ENCODE measurements around the gene TECPR2.

The TECPR2 gene

DNA sequence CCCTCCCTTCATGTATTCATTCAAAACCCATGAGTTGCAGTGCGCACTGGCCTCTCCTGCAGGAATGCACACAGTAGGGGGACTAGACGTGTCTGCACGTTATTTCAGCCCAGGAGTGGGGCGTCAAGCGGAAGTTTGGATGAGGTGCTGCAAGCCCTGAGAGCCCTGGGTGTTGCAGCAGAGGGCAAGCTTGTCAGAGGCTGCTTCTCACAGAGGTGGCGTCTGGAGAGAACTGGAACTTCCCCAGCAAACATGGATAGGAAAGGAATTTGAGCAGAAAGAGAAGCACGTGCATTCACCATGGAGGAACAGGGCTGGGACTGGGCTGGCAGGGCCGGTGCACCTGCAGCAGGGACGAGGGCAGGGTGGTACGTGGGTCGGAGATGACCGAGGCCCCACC is 64.9 kb downstream of the TECPR2 start:
- no peak for DNase-seq

DNA sequence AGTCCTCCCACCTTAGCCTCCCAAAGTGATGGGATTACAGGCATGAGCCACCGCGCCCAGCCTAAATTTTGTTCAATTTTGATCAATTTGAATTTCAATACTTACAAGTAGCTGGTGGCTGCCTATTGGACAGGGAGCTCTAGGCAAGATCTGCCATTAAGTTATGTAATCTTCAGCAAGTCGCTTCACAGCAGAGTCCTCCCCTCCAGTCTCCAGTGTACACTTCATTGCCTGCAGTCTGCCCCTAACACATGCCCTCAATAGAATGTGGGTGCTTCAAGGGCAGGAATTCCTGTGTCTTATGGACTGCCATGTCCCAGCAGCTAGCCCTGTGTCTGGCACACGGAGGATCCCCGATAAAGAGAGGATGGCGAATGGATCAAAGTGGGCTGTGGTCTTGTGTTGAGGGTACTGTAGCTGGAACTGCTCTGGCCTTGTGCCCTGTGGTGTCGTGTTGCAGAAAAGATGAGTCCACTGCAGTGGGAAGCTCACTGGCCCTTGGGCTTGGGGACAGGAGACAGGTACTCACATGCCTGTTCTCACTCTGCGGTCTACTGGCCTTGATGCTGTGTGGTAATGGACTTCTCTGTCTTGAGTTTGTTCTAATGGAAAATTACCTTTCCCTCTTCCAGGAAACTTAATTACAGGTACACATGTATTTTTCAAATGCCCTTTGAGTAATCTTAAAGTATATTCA is 67.6 kb downstream of the TECPR2 start:
- DNase-seq = no peak

DNA sequence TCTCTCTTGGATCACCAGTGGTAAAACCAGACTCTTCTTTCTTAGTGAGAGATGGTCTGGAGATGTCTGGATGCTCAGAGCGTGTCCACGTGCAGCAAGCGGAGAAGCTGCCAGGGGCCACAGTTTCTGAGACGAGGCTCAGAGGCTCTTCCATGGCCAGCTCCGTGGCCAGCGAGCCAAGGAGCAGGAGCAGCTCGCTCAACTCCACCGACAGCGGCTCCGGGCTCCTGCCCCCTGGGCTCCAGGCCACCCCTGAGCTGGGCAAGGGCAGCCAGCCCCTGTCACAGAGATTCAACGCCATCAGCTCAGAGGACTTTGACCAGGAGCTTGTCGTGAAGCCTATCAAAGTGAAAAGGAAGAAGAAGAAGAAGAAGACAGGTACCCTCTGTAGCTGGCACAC is 69.0 kb downstream of the TECPR2 start:
- no peak for DNase-seq

DNA sequence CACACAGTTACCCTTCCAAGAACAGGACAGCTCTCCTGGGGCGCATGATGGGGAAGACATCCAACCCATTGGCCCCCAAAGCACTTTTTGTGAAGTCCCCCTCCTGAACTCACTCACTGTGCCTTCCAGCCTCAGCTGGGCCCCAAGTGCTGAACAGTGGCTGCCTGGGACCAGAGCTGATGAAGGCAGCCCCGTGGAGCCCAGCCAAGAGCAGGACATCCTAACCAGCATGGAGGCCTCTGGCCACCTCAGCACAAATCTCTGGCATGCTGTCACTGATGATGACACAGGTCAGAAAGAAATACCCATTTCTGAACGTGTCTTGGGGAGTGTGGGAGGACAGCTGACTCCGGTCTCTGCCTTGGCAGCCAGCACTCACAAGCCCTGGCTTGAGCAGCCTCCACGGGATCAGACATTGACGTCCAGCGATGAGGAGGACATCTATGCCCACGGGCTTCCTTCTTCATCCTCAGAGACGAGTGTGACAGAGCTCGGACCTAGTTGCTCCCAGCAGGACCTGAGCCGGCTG is 72.0 kb downstream of the TECPR2 start:
- DNase-seq = no peak

DNA sequence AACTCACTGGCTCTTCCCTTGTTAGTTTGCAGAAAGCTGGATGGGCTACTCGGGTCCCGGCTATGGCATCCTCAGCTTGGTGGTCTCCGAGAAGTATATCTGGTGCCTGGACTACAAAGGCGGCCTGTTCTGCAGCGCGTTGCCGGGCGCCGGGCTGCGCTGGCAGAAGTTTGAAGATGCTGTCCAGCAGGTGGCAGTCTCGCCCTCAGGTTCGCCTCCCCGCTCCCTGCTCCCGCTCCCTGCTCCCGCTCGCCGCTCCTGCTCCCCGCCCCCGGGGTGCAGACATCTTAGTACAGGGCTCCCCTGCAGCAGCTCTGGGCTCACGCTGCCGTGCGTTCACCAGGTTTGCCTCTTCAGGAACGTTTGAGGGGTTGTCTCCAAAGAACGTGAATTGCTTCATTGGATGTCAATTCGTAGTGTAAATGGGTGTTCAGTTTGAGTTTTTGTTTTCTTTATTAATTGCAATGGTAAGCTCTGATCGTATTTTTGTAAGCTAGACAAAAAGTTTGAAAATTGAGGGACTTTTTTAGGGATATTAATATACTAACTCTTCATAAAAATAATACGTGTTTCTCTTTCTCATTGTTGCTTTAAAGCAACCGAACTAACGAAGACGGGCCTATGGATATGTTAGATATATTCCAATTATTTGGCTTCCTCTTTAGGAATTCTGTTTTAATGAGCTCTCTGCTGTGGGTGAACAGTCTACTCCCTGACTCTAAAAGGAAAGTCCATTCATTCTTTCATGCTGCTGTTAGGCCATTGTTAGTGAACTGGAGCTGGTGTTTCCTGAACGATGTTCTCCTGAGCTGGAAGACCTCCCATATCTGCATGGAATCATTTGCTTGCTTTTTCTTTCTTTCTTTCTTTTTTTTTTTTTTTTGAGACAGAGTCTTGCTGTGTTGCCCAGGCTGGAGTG is 75.5 kb downstream of the TECPR2 start:
- DNase-seq = peak; percentile 67

DNA sequence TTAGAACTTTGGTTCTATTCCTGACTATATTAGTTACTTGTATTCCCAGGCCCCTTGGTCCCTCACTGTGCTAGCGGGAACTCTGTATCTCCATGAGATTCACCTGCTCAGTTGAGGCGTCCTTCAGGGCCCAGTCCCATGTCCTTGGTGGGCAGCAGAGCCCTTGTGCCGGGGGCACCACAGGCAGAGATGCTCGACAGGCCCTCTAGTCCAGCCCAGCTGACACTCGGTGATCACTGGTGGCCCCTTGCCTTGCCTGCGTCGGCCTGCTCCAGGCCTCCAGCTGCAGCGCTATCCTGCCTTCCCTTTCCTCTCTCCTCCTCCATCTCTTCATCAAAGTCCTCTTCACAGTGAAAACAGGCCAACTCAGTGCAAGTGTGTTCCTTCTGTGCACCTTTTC is 76.8 kb downstream of the TECPR2 start:
- DNase-seq = no peak

DNA sequence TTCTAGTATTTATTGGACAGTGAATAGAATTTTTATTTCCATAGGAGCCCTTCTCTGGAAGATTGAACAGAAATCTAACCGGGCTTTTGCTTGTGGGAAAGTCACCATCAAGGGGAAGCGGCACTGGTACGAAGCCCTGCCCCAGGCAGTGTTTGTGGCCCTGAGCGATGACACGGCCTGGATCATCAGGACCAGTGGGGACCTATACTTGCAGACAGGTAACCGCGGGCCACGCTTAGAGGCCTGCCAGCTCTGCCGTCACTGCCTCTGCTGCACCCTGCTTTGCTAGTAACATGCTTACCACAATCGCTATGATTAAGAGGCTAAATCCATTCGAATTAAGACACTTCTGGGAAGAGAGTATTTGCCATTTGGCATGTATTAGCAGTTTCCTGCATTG is 77.7 kb downstream of the TECPR2 start:
- no peak for DNase-seq

DNA sequence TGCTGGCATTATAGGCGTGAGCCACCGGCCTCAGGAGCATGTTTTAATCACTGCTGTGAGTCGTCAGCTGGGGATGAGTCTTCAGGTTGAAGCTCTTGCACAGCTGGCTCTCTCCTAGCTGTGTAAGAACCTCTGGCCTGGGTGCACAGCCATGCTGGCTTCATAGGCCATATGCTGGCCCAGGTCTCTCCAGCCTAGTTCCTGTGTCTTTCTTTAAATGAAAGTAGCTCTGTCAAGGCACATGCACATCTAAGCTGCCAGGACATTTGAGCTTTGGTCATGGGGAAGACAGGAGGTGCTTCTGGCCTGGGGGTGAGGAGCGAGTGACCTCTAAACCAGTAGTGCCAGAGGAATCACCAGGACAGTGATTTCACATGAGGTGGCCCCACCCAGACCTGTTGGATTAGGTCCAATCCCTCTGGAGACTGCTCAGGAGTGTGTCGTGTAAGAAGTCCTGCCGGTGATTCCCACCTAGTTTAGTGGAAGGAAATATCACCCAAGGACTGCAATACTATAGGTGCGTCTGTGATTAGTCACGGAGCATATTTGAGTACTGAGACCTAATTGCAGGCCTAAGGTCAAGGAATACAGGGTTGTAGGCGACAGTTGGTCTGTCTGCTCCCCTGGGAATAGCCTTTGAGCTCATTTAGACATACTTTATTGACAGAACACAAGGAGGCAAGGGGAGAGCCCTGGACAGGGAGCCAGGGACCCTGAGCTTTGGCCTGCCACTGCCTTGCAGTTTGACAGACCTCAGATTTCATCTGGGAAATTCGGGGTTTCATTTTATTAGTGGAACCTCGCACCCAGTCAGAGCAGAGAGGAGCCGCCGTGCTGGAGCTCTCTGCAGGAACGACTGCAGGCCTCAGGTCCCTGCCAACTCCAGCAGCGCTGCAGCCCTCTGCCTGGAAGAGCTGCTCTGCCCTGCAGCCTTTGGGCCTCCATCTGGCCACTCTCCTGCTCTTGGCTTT is 79.8 kb downstream of the TECPR2 start:
- DNase-seq = no peak

DNA sequence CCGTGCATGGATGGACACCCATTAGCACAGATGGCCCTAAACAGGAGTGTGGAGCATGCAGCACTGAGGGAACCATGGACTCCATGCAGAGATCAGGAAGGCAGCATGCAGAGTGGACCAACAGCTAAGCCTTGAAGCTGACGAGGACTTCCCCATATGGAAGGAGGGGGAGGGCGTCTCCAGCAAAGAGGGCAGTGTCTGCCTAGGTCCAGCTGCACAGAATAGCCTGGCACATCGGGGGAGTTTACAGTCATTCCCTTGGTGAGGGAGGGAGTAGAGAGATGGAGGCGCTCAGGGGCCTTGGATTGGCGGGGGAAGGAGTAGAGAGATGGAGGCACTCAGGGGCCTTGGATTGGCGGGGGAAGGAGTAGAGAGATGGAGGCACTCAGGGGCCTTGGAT is 82.3 kb downstream of the TECPR2 start:
- DNase-seq = no peak

DNA sequence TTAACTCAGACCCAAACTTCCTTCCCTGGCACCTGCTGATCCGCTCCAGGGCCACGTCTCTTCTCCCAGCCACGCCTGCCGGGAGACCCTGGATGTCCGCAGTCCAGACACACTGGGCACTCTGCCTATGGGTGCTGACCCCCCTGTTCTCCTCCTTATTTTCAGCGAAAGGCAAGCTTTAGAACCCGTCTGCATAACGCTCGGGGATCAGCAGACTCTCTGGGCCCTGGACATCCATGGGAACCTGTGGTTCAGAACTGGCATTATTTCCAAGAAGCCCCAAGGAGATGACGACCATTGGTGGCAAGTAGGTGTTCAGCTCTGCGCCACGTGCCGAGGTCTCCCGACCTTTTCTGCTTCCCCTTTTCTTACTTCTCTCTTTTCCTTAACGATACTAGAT is 82.9 kb downstream of the TECPR2 start:
- DNase-seq = no peak

DNA sequence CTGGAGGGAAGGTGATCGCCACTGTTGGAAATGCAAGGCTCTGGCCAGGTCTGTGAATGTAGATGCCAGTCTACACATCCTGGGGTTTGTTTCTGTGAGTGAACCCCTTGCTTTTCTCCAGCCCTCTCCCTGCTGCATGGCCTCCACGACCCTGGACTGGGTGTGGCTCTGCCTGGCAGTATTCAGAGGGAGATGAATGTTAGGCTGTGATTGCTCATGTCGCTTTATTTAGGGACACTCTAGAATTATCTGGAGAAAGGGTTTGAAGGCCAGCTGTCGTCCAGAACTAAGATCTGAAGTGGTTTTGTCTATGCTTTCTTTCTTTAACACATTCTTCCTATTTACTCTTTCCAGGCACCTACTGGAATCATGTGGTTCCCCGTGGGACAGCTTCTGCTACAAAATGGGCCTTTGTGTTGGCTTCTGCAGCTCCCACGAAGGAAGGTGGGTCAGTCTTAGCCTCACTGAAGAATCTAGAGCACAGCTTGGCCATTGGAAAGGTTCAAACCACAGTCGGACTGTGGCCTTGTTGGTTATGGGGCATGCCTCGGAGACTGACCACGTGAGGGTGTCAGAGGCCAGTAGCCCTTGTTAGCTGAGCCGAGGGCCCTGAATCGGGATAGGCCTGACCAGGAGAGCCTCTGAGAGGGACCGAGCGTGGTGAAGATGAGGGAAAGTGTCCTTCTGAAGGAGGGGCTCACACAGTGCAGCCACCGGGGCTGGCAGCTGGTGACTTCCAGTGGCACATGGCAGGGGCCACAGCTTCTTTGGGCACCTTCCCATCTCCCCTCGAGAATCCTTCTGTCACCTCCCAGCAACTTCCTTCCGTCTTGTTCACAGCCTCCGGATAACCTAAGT is 87.7 kb downstream of the TECPR2 start:
- DNase-seq = no peak

DNA sequence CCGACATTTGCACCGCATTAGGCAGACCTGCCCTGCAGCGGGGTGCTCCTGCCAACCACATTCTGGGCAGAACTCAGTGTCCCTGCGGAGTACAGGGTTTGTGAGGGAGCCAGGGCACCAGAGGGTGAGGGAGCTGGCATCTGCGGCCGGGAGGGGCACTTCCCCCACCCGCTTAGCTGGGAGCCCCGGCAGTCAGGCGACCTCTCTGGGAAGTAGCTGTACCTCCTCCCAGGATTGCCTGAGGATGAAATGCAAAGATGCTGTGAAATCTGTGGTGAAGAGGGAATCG is 88.3 kb downstream of the TECPR2 start:
- no peak for DNase-seq

DNA sequence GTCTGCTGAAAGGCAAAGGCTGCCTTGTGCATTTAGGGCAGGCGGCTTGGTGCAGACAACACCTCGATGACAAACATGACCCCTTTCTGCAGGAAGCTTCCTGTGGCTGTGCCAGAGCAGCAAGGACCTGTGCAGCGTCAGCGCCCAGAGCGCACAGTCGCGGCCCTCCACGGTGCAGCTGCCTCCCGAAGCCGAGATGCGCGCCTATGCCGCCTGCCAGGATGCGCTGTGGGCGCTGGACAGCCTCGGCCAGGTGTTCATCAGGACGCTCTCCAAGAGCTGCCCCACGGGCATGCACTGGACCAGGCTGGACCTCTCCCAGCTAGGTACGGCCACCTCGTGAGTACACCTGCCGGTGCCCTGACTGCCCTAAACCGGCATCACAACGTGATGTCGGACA is 89.6 kb downstream of the TECPR2 start:
- no peak for DNase-seq

DNA sequence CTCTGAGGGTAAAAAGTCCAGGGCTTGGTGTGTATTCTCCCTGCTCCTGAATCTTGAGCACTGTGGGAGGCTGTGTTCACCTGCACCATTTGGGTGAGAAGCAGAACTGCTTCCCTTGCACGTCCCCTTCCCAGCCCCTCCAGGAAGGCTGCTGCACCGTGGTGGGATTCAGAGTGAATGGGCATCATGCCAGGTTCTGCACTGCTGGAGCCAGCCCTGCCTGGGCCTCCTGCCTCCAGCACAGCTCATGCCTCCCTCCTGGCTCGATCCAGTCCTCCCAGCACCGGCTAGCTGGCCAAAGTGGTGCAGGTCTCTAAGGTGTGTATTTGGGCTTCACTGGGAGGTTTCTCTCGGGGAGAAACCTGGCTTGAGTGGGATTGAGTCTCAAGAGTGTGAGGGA is 92.0 kb downstream of the TECPR2 start:
- DNase-seq = no peak

DNA sequence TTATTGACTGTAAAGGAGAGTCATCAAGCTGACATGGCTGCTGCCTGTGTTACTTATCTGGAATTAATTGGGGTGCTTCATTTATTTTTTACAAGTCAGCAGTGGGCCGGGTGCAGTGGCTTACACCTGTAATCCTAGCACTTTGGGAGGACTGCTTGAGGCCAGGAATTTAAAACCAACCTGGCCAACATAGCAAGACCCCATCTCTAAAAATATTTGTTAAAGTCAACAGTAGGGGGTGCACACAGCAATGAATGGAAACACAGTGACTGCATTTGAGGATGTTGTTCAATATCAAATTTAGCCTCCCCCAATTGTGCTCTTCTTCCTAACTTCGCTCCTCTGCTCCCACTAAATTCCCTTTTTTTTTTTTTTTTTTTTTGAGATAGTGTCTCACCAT is 94.8 kb downstream of the TECPR2 start:
- no peak for DNase-seq

DNA sequence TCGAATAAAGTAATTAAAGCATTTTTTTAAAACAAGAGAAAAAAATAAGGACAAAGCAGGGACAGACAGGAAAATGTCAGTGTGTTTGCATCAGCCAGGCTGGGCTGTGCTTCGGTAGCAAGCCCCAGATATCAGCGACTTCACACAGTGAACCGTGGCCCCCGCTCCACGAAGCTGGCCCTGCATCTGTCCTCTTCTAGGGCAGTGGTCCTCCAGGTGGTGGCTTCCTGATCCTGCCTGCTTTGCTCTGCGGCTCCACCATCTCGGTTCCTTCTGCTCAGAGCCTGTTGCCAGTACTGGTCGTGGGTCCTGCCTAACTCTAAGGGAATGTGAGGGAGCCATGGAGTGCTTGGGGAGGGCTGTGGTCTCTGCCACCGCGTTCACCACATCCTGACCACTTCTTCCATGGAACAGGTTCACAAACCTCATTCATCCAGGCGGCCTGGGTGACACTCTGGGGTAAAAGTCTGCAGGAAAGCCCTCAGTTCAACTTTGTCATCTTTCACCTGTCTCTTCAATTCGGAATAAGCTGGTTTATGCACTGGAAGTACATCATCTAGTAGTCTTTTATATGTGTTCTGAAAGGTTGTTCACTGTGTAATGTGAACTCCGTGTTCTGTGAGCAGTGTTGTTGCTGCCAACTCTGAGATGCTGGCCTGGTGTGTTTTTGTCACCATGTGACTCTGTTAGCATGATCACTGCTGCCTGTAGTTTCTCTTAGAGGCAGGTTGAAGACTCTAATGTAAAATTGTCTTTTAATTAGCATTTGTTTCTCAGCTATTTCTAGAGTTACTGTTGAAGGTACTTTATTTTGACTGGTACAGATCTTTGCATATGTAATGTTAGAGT is 99.0 kb downstream of the TECPR2 start:
- no peak for DNase-seq

DNA sequence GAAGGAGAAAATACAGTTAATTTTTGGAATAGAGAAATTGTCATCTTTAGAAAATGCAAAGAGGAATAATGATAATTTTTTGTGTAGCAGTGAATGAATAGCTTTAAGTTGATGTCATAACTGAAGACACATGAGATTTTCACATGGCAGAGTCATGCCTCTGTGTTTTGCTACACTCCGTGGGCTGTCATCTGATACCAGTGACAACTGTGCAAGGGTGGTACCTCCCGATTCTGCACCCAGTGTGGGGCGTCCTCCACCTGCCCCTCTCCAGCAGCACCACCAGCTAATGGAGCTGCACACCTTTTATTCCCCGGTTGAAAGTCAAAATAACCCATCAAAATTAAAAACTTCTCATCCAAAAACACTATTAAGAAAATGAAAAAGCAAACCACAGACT is 99.7 kb downstream of the TECPR2 start:
- no peak for DNase-seq

DNA sequence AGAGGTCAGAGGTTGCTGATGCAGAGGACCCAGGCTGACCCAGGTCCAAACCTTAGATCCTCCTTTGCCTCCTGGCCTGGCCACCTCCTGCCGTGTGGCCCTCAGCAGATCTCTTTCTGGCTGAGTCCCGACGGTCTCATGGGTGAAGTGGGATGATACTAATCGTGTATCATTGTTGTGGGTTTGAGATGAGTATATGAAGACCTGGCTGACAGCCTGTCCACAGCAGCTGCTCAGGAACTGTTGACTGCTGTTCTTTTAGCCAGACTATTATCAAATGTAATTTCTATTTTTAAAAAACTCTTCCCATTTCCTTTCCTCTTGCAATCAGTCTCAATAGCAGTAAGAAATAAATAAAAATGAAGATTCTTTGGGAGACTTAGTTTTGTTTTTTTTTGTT is 101.3 kb downstream of the TECPR2 start:
- DNase-seq = no peak

DNA sequence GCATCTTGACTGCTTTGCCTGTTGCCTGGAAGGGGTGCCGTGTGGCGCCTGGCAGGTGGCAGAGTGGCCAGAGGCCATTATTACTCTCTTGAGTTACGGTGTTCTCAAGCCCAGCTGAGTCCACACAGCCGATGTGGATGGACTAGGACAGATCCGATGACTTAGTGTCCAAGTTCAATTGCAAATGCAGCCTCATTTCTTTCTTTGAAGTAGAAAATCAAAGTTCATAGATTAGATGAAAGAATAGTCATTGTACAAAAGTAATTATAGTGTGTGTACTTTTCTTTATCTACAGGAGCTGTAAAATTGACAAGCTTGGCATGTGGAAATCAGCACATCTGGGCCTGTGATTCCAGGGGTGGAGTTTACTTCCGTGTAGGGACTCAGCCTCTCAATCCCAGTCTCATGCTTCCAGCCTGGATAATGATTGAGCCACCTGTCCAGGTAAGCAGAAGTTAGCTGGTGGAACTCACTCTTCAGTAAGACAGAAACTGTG is 102.2 kb downstream of the TECPR2 start:
- no peak for DNase-seq

DNA sequence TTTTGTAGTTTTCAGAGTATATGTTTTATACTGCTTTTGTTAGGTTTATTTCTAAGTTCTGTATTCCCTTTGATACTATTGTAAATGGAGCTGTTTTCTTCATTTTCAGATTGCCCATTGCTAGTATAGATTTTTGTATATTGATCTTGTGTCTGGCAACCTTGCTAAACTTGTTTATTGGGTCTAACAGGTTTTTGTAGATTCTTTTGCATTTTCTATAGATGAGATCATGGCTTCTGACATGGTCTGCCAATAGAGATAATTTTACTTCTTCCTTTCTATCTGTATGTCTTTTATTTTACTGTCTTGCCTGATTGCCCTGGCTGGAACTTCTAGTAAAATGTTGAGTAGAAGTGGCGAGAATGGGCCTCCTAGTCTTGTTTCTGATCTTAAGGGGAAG is 106.5 kb downstream of the TECPR2 start:
- no peak for DNase-seq

Data from DMS 273 treated with DMSO at 0.1 percent for 48 hours (cell line).